HEK293 (cell line): ENCODE data around the gene TNIP1.

Source experiments
- CTCF ChIA-PET: fragments of 350-600 bp; formaldehyde crosslinking; extraction: SDS; loops from one replicate; lab custom pipeline; 2021; ENCODE audit warnings: antibody characterized with exemption; lab: Yijun Ruan, JAX
- POLR2A ChIA-PET: fragments of 300-600 bp; formaldehyde crosslinking; extraction: SDS; loops from one replicate; lab custom pipeline; 2020; ENCODE audit warnings: antibody characterized with exemption, inconsistent platforms; lab: Yijun Ruan, JAX
- H3K27ac ChIP-seq: fragments of 200-500 bp; sonication (Bioruptor generic); 2 replicates; pipeline ENCODE4 v1.5.1; 2014; ENCODE audit warnings: low read depth, low read length, control low read depth, inconsistent platforms; ENCODE audit errors: extremely low read depth
- H3K36me3 ChIP-seq, 2 experiments: fragments of 200-500 bp in 1 of 2; sonication (Bioruptor generic) in 1 of 2; 1 replicate in 1 of 2; 2 replicates in 1 of 2; pipeline ENCODE4 v1.5.1; 2014 to 2017; ENCODE audit warnings: inconsistent platforms in 2 of 2, low read length in 2 of 2; ENCODE audit not compliant: control insufficient read depth in 2 of 2, insufficient read depth in 1 of 2
- H3K4me1 ChIP-seq: fragments of 200-500 bp; sonication (Bioruptor generic); 2 replicates; pipeline ENCODE4 v1.5.1; 2014; ENCODE audit warnings: mild to moderate bottlenecking, low read length, inconsistent platforms; ENCODE audit not compliant: control insufficient read depth, insufficient read depth
- H3K4me3 ChIP-seq: 2 replicates; pipeline ENCODE4 v1.5.1; 2011; ENCODE audit warnings: low read depth, mild to moderate bottlenecking, control low read depth, low read length, moderate library complexity
- H3K9me3 ChIP-seq: fragments of 200-500 bp; sonication (Bioruptor generic); 2 replicates; pipeline ENCODE4 v1.5.1; 2014; ENCODE audit warnings: low read depth, low read length, inconsistent platforms; ENCODE audit not compliant: control insufficient read depth, insufficient read depth
- RBAK ChIP-seq: fragments of 450-650 bp; formaldehyde crosslinking; IDR thresholded peaks from 2 replicates; pipeline ENCODE4 v1.5.1; 2016; ENCODE audit warnings: missing biosample characterization, missing genetic modification characterization
- TCF7L2 ChIP-seq: IDR thresholded peaks from 2 replicates; pipeline ENCODE4 v1.6.1; 2011; ENCODE audit warnings: low read depth, mild to moderate bottlenecking, inconsistent platforms, low read length, moderate library complexity, borderline replicate concordance
- ZFP3 ChIP-seq: fragments of 450-650 bp; formaldehyde crosslinking; IDR thresholded peaks from 2 replicates; pipeline ENCODE4 v1.5.1; 2016; ENCODE audit warnings: low read depth, missing biosample characterization, missing genetic modification characterization
- ZNF174 ChIP-seq: fragments of 450-650 bp; formaldehyde crosslinking; IDR thresholded peaks from 2 replicates; pipeline ENCODE4 v1.5.0; 2017; ENCODE audit warnings: missing biosample characterization, mild to moderate bottlenecking, missing genetic modification characterization
- ZNF184 ChIP-seq: fragments of 450-650 bp; IDR thresholded peaks from 2 replicates; pipeline ENCODE4 v1.5.1; 2018; ENCODE audit warnings: missing biosample characterization, mild to moderate bottlenecking, missing genetic modification characterization
- ZNF292 ChIP-seq: fragments of 450-650 bp; formaldehyde crosslinking; IDR thresholded peaks from 2 replicates; pipeline ENCODE4 v1.5.1; 2016; ENCODE audit warnings: low read depth, missing biosample characterization, missing genetic modification characterization, borderline replicate concordance
- ZNF311 ChIP-seq: fragments of 450-650 bp; formaldehyde crosslinking; IDR thresholded peaks from 2 replicates; pipeline ENCODE4 v1.5.1; 2017; ENCODE audit warnings: missing biosample characterization, missing genetic modification characterization, borderline replicate concordance
- ZNF341 ChIP-seq: fragments of 450-650 bp; formaldehyde crosslinking; IDR thresholded peaks from 2 replicates; pipeline ENCODE4; 2016; ENCODE audit warnings: low read depth, missing biosample characterization, missing genetic modification characterization
- ZNF404 ChIP-seq: fragments of 450-650 bp; formaldehyde crosslinking; IDR thresholded peaks from 2 replicates; pipeline ENCODE4 v1.5.1; 2017; ENCODE audit warnings: missing biosample characterization, missing genetic modification characterization
- ZNF529 ChIP-seq: fragments of 450-650 bp; formaldehyde crosslinking; IDR thresholded peaks from 2 replicates; pipeline ENCODE4 v1.5.1; 2017; ENCODE audit warnings: missing genetic modification characterization, missing biosample characterization; ENCODE audit not compliant: insufficient replicate concordance
- ZNF621 ChIP-seq: fragments of 450-650 bp; formaldehyde crosslinking; IDR thresholded peaks from 2 replicates; pipeline ENCODE4 v1.5.1; 2017; ENCODE audit warnings: missing biosample characterization, missing genetic modification characterization
- ZNF654 ChIP-seq: fragments of 450-650 bp; formaldehyde crosslinking; IDR thresholded peaks from 2 replicates; pipeline ENCODE4 v1.5.1; 2016; ENCODE audit warnings: low read depth, missing biosample characterization, missing genetic modification characterization
- ZNF701 ChIP-seq: fragments of 450-650 bp; formaldehyde crosslinking; IDR thresholded peaks from 2 replicates; pipeline ENCODE4 v1.5.1; 2016; ENCODE audit warnings: missing biosample characterization, missing genetic modification characterization
- ZNF707 ChIP-seq: fragments of 450-650 bp; formaldehyde crosslinking; IDR thresholded peaks from 2 replicates; pipeline ENCODE4 v1.5.1; 2016; ENCODE audit warnings: missing biosample characterization, missing genetic modification characterization
- ZNF768 ChIP-seq: fragments of 450-650 bp; formaldehyde crosslinking; IDR thresholded peaks from 2 replicates; pipeline ENCODE4 v1.5.1; 2018; ENCODE audit warnings: missing biosample characterization, mild to moderate bottlenecking, missing genetic modification characterization
- TF ChIP-seq, protein P1 (sequence below): fragments of 450-650 bp; formaldehyde crosslinking; IDR thresholded peaks from 2 replicates; pipeline ENCODE4 v1.5.1; 2016; ENCODE audit warnings: missing biosample characterization, missing genetic modification characterization
- TF ChIP-seq, protein P2 (sequence below): fragments of 450-650 bp; formaldehyde crosslinking; IDR thresholded peaks from 2 replicates; pipeline ENCODE4 v1.5.1; 2016; ENCODE audit warnings: missing biosample characterization, missing genetic modification characterization

The TNIP1 gene

GRCh38 chr5:151002681-151003502, 77.9 kb downstream of the TNIP1 start:
- ChIA-PET CTCF (interaction anchor here (0.7 to 3.2 kb wide), 11 partner anchors 10 to 381 kb away, joined by 3 to 38 read pairs (median 4); no protein-coding TSS in a partner anchor), POLR2A (interaction anchor here (0.6 to 1.0 kb wide), 3 partner anchors 41 to 162 kb away, joined by 3 to 5 read pairs (median 3); no protein-coding TSS in a partner anchor)
- H3K9me3 ChIP-seq, result no peaks in the 10 kb centered on the region
- no peaks in the 10 kb centered on the region for H3K36me3 ChIP-seq
- H3K27ac ChIP-seq, result no peak overlapping the region
- TF ChIP-seq, protein P1, sequence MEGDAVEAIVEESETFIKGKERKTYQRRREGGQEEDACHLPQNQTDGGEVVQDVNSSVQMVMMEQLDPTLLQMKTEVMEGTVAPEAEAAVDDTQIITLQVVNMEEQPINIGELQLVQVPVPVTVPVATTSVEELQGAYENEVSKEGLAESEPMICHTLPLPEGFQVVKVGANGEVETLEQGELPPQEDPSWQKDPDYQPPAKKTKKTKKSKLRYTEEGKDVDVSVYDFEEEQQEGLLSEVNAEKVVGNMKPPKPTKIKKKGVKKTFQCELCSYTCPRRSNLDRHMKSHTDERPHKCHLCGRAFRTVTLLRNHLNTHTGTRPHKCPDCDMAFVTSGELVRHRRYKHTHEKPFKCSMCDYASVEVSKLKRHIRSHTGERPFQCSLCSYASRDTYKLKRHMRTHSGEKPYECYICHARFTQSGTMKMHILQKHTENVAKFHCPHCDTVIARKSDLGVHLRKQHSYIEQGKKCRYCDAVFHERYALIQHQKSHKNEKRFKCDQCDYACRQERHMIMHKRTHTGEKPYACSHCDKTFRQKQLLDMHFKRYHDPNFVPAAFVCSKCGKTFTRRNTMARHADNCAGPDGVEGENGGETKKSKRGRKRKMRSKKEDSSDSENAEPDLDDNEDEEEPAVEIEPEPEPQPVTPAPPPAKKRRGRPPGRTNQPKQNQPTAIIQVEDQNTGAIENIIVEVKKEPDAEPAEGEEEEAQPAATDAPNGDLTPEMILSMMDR, result no peak
- TF ChIP-seq ZNF529 (no peak), ZNF701 (tag by site-specific recombination) (no peak), ZNF707 (tag by site-specific recombination) (no peak), RBAK (tag by site-specific recombination) (no peak), ZNF621 (tag by site-specific recombination) (no peak), ZFP3 (tag by site-specific recombination) (no peak), ZNF174 (tag by site-specific recombination) (no peak), ZNF184 (tag by site-specific recombination) (no peak), TCF7L2 (no peak), ZNF341 (tag by site-specific recombination) (no peak), ZNF768 (tag by site-specific recombination) (no peak), ZNF404 (tag by site-specific recombination) (no peak), ZNF311 (no peak)
- TF ChIP-seq, protein P2, sequence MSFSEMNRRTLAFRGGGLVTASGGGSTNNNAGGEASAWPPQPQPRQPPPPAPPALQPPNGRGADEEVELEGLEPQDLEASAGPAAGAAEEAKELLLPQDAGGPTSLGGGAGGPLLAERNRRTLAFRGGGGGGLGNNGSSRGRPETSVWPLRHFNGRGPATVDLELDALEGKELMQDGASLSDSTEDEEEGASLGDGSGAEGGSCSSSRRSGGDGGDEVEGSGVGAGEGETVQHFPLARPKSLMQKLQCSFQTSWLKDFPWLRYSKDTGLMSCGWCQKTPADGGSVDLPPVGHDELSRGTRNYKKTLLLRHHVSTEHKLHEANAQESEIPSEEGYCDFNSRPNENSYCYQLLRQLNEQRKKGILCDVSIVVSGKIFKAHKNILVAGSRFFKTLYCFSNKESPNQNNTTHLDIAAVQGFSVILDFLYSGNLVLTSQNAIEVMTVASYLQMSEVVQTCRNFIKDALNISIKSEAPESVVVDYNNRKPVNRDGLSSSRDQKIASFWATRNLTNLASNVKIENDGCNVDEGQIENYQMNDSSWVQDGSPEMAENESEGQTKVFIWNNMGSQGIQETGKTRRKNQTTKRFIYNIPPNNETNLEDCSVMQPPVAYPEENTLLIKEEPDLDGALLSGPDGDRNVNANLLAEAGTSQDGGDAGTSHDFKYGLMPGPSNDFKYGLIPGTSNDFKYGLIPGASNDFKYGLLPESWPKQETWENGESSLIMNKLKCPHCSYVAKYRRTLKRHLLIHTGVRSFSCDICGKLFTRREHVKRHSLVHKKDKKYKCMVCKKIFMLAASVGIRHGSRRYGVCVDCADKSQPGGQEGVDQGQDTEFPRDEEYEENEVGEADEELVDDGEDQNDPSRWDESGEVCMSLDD (tag by site-specific recombination), result no peak
- H3K4me3 ChIP-seq, result no peak overlapping the region
- no peaks in the 10 kb centered on the region for H3K4me1 ChIP-seq

DNA sequence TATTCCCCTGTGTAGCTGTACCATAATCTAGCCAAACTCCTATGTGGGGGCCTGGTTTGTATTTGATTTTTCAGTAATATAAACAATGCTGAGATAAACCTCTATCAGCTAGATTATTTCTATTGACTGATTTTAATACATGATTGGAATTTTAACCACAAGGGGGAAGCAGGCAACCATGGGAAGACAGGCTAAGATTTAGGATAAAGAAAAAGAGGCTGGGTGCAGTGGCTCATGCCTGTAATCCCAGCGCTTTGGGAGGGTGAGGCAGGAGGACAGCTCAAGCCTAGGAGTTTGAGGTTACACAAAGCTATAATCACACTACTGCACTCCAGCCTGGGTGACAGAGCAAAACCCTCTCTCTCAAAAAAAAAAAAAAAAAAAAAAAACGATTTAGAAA, 78.6 kb downstream of the TNIP1 start:
- ChIA-PET POLR2A (interaction anchor here (0.6 to 1.0 kb wide), 4 partner anchors 42 to 162 kb away, joined by 3 to 5 read pairs (median 3); no protein-coding TSS in a partner anchor), CTCF (interaction anchor here (0.6 to 3.2 kb wide), 17 partner anchors 11 to 382 kb away, joined by 3 to 38 read pairs (median 4); partner anchors contain the start of gene SMIM3)
- no peaks in the 10 kb centered on the region for H3K36me3 ChIP-seq
- no peak overlapping the region for H3K4me3 ChIP-seq
- H3K9me3 ChIP-seq, result no peaks in the 10 kb centered on the region
- H3K4me1 ChIP-seq, result no peaks in the 10 kb centered on the region
- TF ChIP-seq ZNF654 (tag by site-specific recombination) (peak; percentile 55), ZNF292 (tag by site-specific recombination) (no peak)
- no peak overlapping the region for H3K27ac ChIP-seq

DNA sequence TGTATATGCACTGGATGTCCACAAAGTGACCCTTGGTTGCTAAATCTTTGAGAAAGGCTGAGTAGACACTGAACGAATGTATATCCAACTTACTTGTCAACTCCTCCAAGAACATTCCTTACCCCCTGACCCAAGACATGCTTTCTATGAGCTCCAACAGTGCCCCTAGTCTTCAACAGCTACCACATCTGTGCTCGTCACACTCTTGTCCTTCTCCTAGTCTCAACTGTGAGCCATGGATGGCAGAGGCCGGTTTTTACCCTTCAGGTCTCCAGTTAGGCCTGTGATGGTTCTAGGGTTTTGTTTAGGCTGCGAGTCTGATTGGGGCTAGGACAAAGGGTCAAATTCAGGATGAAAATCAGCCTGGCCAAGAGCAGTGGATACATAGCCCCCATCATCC, 79.4 kb downstream of the TNIP1 start:
- POLR2A ChIA-PET, result no interaction called here
- H3K9me3 ChIP-seq, result no peaks in the 10 kb centered on the region
- no peaks in the 10 kb centered on the region for H3K4me1 ChIP-seq
- no peak overlapping the region for H3K27ac ChIP-seq
- no peak overlapping the region for H3K4me3 ChIP-seq
- H3K36me3 ChIP-seq, result no peaks in the 10 kb centered on the region
- no peak for TF ChIP-seq ZNF654 (tag by site-specific recombination)
- CTCF ChIA-PET, result interaction anchor here (0.6 to 3.2 kb wide), 11 partner anchors 30 to 223 kb away, joined by 3 to 38 read pairs (median 4); partner anchors contain the start of gene SMIM3
